NCI-H2196 (cell line): ENCODE measurements around the gene GABBR2.

Experiments
- DNase-seq: peaks from one replicate; lab custom pipeline; 2025; ENCODE audit not compliant: unreplicated experiment; lab: John Stamatoyannopoulos, UW

Gene GABBR2

GRCh38 chr9:98413084-98413483 lies 295.7 kb downstream of the GABBR2 start:
- no peak for DNase-seq

GRCh38 chr9:98412101-98412842 lies 296.5 kb downstream of the GABBR2 start:
- DNase-seq = no peak

- DNase-seq = no peak
Measured at GRCh38 chr9:98410185-98410697, 298.5 kb downstream of the GABBR2 start.

GRCh38 chr9:98409719-98410118 lies 299.0 kb downstream of the GABBR2 start:
- no peak for DNase-seq

GRCh38 chr9:98406469-98406868 lies 302.3 kb downstream of the GABBR2 start:
- no peak for DNase-seq

GRCh38 chr9:98404237-98404636 lies 304.5 kb downstream of the GABBR2 start:
- no peak for DNase-seq

GRCh38 chr9:98403715-98404114 lies 305.0 kb downstream of the GABBR2 start:
- no peak for DNase-seq

GRCh38 chr9:98402019-98402840 lies 306.5 kb downstream of the GABBR2 start:
- no peak for DNase-seq

- DNase-seq = no peak
Measured at GRCh38 chr9:98401140-98402018, 307.4 kb downstream of the GABBR2 start.

GRCh38 chr9:98399950-98400683 lies 308.6 kb downstream of the GABBR2 start:
- no peak for DNase-seq

- DNase-seq = no peak
Measured at GRCh38 chr9:98396656-98397055, 312.1 kb downstream of the GABBR2 start.

- DNase-seq = no peak
Measured at GRCh38 chr9:98396236-98396635, 312.5 kb downstream of the GABBR2 start.

GRCh38 chr9:98391867-98392266 lies 316.9 kb downstream of the GABBR2 start:
- DNase-seq = no peak

GRCh38 chr9:98391406-98391805 lies 317.3 kb downstream of the GABBR2 start:
- DNase-seq = no peak

GRCh38 chr9:98385751-98386150 lies 323.0 kb downstream of the GABBR2 start:
- no peak for DNase-seq

- no peak for DNase-seq
Measured at GRCh38 chr9:98383758-98384157, 325.0 kb downstream of the GABBR2 start.

- DNase-seq = no peak
Measured at GRCh38 chr9:98381311-98382103, 327.2 kb downstream of the GABBR2 start.

GRCh38 chr9:98380065-98380681 lies 328.6 kb downstream of the GABBR2 start:
- no peak for DNase-seq

- no peak for DNase-seq
Measured at GRCh38 chr9:98379572-98379971, 329.2 kb downstream of the GABBR2 start.
